K562 (cell line): ENCODE data around the gene TRAF3IP1. TPM values are rescaled to one million over a fixed set of nuclear protein-coding genes. Genes with fewer than 3 reads are reported as not detected.

Experiments used
- ATAC-seq: fragments of 200-7000 bp; cut with Tn5 transposase; 3 replicates; pipeline ENCODE4 v1.9.1; 2020; ENCODE audit warnings: moderate library complexity
- BruUV-seq: library from RNA; stranded (reverse); fragments of 400-500 nt; replicated peaks from 2 replicates; lab custom pipeline; 2021; lab: Mats Ljungman, UMichigan
- CTCF ChIA-PET: fragments of 300-600 bp; formaldehyde crosslinking; extraction: SDS; loops from one replicate; lab custom pipeline; 2021; ENCODE audit warnings: low intra/inter-chr PET ratio; lab: Yijun Ruan, JAX
- POLR2A ChIA-PET: fragments of 300-600, 350-650 bp; sonication (Branson Sonifier 250); formaldehyde crosslinking; extraction: SDS; loops from one replicate; lab custom pipeline; 2021; ENCODE audit warnings: antibody characterized with exemption, inconsistent platforms; lab: Yijun Ruan, JAX
- DNase-seq, 4 experiments: peaks; one replicate each; pipeline versions ENCODE4 v3.0.0 to v3.0.0-alpha.2; 2011 to 2018; ENCODE audit warnings: low spot score in 3 of 4, mixed read lengths in 3 of 4; ENCODE audit errors: extremely low read depth in 1 of 4
- FAIRE-seq: peaks from 2 replicates; lab custom pipeline; 2011; peaks lifted over from hg19 to GRCh38; lab: Jason Lieb, UNC
- H2AFZ ChIP-seq: 2 replicates; pipeline ENCODE4 v1.6.0; 2011; ENCODE audit warnings: low read depth, low read length, control low read depth, inconsistent platforms
- H3K27ac ChIP-seq: fragments of 200-600 bp; 3 replicates; pipeline ENCODE4 v1.8.0; 2011; ENCODE audit warnings: low read depth, mild to moderate bottlenecking, control low read depth, inconsistent platforms, low read length, moderate library complexity, mixed read lengths; ENCODE audit errors: extremely low read depth
- H3K27me3 ChIP-seq, 2 experiments: fragments of 300-600 bp in 1 of 2; 2 replicates in 1 of 2; 3 replicates in 1 of 2; pipeline versions ENCODE4 v1.6.0 to v1.8.0; 2011; ENCODE audit warnings: inconsistent platforms in 2 of 2, low read length in 2 of 2, mild to moderate bottlenecking in 1 of 2, mixed read lengths in 1 of 2, moderate library complexity in 1 of 2; ENCODE audit not compliant: control insufficient read depth in 2 of 2, insufficient read depth in 2 of 2
- H3K36me3 ChIP-seq: fragments of 300-600 bp; 3 replicates; pipeline ENCODE4 v1.8.0; 2011; ENCODE audit warnings: mild to moderate bottlenecking, low read length, inconsistent platforms; ENCODE audit not compliant: control insufficient read depth, insufficient read depth
- H3K4me1 ChIP-seq, 2 experiments: fragments of 200-600 bp in 1 of 2; replicated peaks in 1 of 2; 2 replicates in 1 of 2; 3 replicates in 1 of 2; pipeline versions ENCODE4 v1.5.1 to v1.8.0; 2011; ENCODE audit warnings: inconsistent platforms in 2 of 2, low read length in 2 of 2, mild to moderate bottlenecking in 1 of 2, mixed read lengths in 1 of 2, moderate library complexity in 1 of 2; ENCODE audit not compliant: control insufficient read depth in 2 of 2, insufficient read depth in 2 of 2
- H3K4me2 ChIP-seq: 2 replicates; pipeline ENCODE4 v1.6.1; 2011; ENCODE audit warnings: low read length, control low read depth, inconsistent platforms, mixed read lengths; ENCODE audit not compliant: insufficient read depth
- H3K4me3 ChIP-seq: fragments of 200-600 bp; sonication (generic), shearing (Covaris generic); 2 replicates; pipeline ENCODE4 v1.5.1; 2016; ENCODE audit warnings: control low read depth, inconsistent platforms
- H3K79me2 ChIP-seq: fragments of 200-600 bp; 3 replicates; pipeline ENCODE4 v1.8.0; 2011; ENCODE audit warnings: low read length, inconsistent platforms; ENCODE audit not compliant: control insufficient read depth, insufficient read depth
- H3K9ac ChIP-seq, 2 experiments: 2 replicates each; pipeline versions ENCODE4 v1.6.0 to v1.6.1; 2011; ENCODE audit warnings: low read depth in 2 of 2, low read length in 2 of 2, control low read depth in 1 of 2, inconsistent platforms in 1 of 2, mild to moderate bottlenecking in 1 of 2, mixed read lengths in 1 of 2; ENCODE audit not compliant: insufficient read depth in 1 of 2
- H3K9me1 ChIP-seq: one replicate; pipeline ENCODE4 v1.6.0; 2011; ENCODE audit warnings: inconsistent platforms, mild to moderate bottlenecking, low read length, moderate library complexity; ENCODE audit not compliant: control insufficient read depth, insufficient read depth
- H3K9me3 ChIP-seq: replicated peaks from 2 replicates; pipeline ENCODE4 v1.5.1; 2011; ENCODE audit warnings: low read depth, low read length, inconsistent platforms; ENCODE audit not compliant: control insufficient read depth, insufficient read depth
- H4K20me1 ChIP-seq: replicated peaks from 2 replicates; pipeline ENCODE4 v1.6.1; 2011; ENCODE audit warnings: low read length, inconsistent platforms, mixed read lengths; ENCODE audit not compliant: control insufficient read depth, insufficient read depth
- C11orf30 ChIP-seq: fragments of 450-650 bp; IDR thresholded peaks from 2 replicates; pipeline ENCODE4 v1.6.1; 2016; ENCODE audit warnings: low read depth, mild to moderate bottlenecking
- CBX2 ChIP-seq: fragments of 200-600 bp; sonication (generic); IDR thresholded peaks from one replicate; pipeline ENCODE4 v1.6.1; 2012; ENCODE audit warnings: mild to moderate bottlenecking, low read length, inconsistent platforms; ENCODE audit not compliant: insufficient read depth, poor library complexity, severe bottlenecking
- ELF1 ChIP-seq: fragments of 200-800 bp; sonication (Bioruptor generic); IDR thresholded peaks from 2 replicates; pipeline ENCODE4 v1.6.1; 2016; ENCODE audit warnings: missing genetic modification characterization, missing compliant biosample characterization
- GABPA ChIP-seq: fragments of 200-800 bp; sonication (Bioruptor generic); conservative IDR thresholded peaks from 2 replicates; pipeline ENCODE4 v1.6.1; 2016; ENCODE audit warnings: low read depth, missing genetic modification characterization, missing compliant biosample characterization
- ILK ChIP-seq: fragments of 450-650 bp; IDR thresholded peaks from 2 replicates; pipeline ENCODE4 v1.6.1; 2016; ENCODE audit warnings: missing genetic modification characterization, low read depth, mild to moderate bottlenecking, missing compliant biosample characterization, moderate library complexity, borderline replicate concordance
- PHB2 ChIP-seq: fragments of 450-650 bp; IDR thresholded peaks from 2 replicates; pipeline ENCODE4 v1.6.1; 2017; ENCODE audit warnings: low read depth
- POLR2G ChIP-seq: fragments of 200-400 bp; formaldehyde crosslinking; IDR thresholded peaks from 2 replicates; pipeline ENCODE4 v1.6.1; 2017; ENCODE audit warnings: low read depth, mild to moderate bottlenecking, antibody characterized with exemption, low read length, moderate library complexity
- SOX6 ChIP-seq: fragments of 450-650 bp; IDR thresholded peaks from 2 replicates; pipeline ENCODE4 v1.6.1; 2014; ENCODE audit warnings: mild to moderate bottlenecking
- TAL1 ChIP-seq: fragments of 450-650 bp; IDR thresholded peaks from 2 replicates; pipeline ENCODE4 v1.6.1; 2016; ENCODE audit warnings: mild to moderate bottlenecking
- TCF3 ChIP-seq: sonication (generic); formaldehyde crosslinking; IDR thresholded peaks from 2 replicates; pipeline ENCODE4 v1.4.0; 2020; ENCODE audit warnings: mild to moderate bottlenecking, missing genetic modification reagents
- TSHZ1 ChIP-seq: fragments of 250-450 bp; sonication (Bioruptor Pico); IDR thresholded peaks from 2 replicates; pipeline ENCODE4 v1.4.0; 2020; ENCODE audit warnings: mild to moderate bottlenecking, moderate library complexity
- ZBED1 ChIP-seq: IDR thresholded peaks from 2 replicates; pipeline ENCODE4 v1.6.1; 2014
- ZNF347 ChIP-seq: fragments of 450-650 bp; formaldehyde crosslinking; IDR thresholded peaks from 2 replicates; pipeline ENCODE4 v1.4.0; 2020; ENCODE audit warnings: low read depth, mild to moderate bottlenecking, moderate library complexity
- ZNF507 ChIP-seq: conservative IDR thresholded peaks from 2 replicates; pipeline ENCODE4 v1.6.1; 2017; ENCODE audit warnings: missing genetic modification characterization, missing compliant biosample characterization
- ZNF584 ChIP-seq: fragments of 200-800 bp; sonication (Bioruptor generic); IDR thresholded peaks from 2 replicates; pipeline ENCODE4 v1.6.1; 2016; ENCODE audit warnings: low read depth, mild to moderate bottlenecking, missing genetic modification characterization, missing compliant biosample characterization
- ZNF586 ChIP-seq: fragments of 450-650 bp; formaldehyde crosslinking; conservative IDR thresholded peaks from 2 replicates; pipeline ENCODE4 v1.4.0; 2020; ENCODE audit warnings: mild to moderate bottlenecking, moderate library complexity
- ZNF707 ChIP-seq: fragments of 250-450 bp; sonication (Bioruptor Pico); conservative IDR thresholded peaks from 2 replicates; pipeline ENCODE4 v1.8.0; 2022; ENCODE audit warnings: inconsistent platforms, mild to moderate bottlenecking, moderate library complexity
- WGBS: fragments of 100-300 bp; shearing (Covaris generic); methylation state at CpG from one replicate; pipeline ENCODE4 v1.1.6; 2016; ENCODE audit warnings: low coverage, mixed read lengths; ENCODE audit not compliant: insufficient coverage; ENCODE audit errors: missing lambda C conversion rate; 5-methylcytosine and 5-hydroxymethylcytosine counted together
- in situ Hi-C: fragments of 300-500 bp; cut with MboI; formaldehyde crosslinking; loops from 4 replicates; pipeline ENCODE4 v1.15.0; 2018; ENCODE audit warnings: inconsistent platforms, mixed read lengths
- intact Hi-C: fragments of 100-400 bp; cut with micrococcal nuclease; formaldehyde crosslinking; loops from 2 replicates; pipeline ENCODE4 v1.14.2; 2022
- polyA plus RNA-seq, 8 experiments: library from polyadenylated mRNA; depleted of rRNA in 4 of 8; stranded (reverse) in 5 of 8; unstranded in 3 of 8; fragments of >200 nt; fragmentation: Nextera tagmentation in 2 of 8; fragmentation: Illumina TruSeq in 1 of 8; extraction: Ambion mirVana in 2 of 8; extraction: Trizol in 1 of 8; gene quantifications; 2 replicates each; pipeline versions ENCODE4 v1.2.1 to v1.2.3, GENCODE V29; 2011 to 2014; ENCODE audit warnings: inconsistent platforms in 1 of 8, missing spikeins in 1 of 8
- total RNA-seq, 7 experiments: library from RNA; depleted of rRNA in 6 of 7; stranded (reverse); fragments of >200 nt in 6 of 7; fragmentation: Illumina TruSeq in 2 of 7; extraction: Trizol in 2 of 7; gene quantifications; 2 replicates each; pipeline versions ENCODE4 v1.2.1 to v1.2.3, GENCODE V29; 2011 to 2021; ENCODE audit warnings: low replicate concordance in 1 of 7

TRAF3IP1 gene
- total and polyA plus RNA-seq, 9 of the 15 experiments (the other 6 are each of a cell fraction or from before 2014, with no cell fraction given) = 1.3 to 7.4 (median 3.4) TPM

GRCh38 chr2:238382381-238382781, 62.1 kb downstream of the TRAF3IP1 start:
- in situ Hi-C loops = no loop called here
- WGBS = 58% methylated on average over 4 of the region's 5 CpGs

More at GRCh38 chr2:238382381-238382781, 62.1 kb downstream of the TRAF3IP1 start:
- no TSS peak for BruUV-seq
- no peaks in the 10 kb centered on the region for H3K27me3 ChIP-seq
- H3K9me1 ChIP-seq = no peaks in the 10 kb centered on the region
- POLR2A ChIA-PET = interaction anchor here (0.5 kb wide), 1 partner anchor 113 kb away, joined by 3 read pairs; no protein-coding TSS in a partner anchor
- H3K9ac ChIP-seq = no peak overlapping the region
- intact Hi-C loops = no loop called here
- no peak overlapping the region for H3K4me2 ChIP-seq
- ATAC-seq = no peak
- H3K4me1 ChIP-seq = peaks cover 6 to 9% of the 10 kb centered on the region in 2 experiments; a peak in 4 of 5 replicates
- TF ChIP-seq TSHZ1 (no peak), ZNF586 (CRISPR knock-in tag) (no peak), PHB2 (no peak), ZNF584 (no peak), C11orf30 (no peak), ZNF507 (tag) (no peak), TAL1 (no peak), CBX2 (no peak), ZBED1 (no peak), ZNF347 (CRISPR knock-in tag) (no peak), TCF3 (CRISPR knock-in tag) (no peak), SOX6 (no peak), ZNF707 (CRISPR knock-in tag) (no peak), GABPA (tag) (no peak), ILK (no peak), ELF1 (tag) (no peak), POLR2G (no peak)
- H3K79me2 ChIP-seq = no peaks in the 10 kb centered on the region
- H3K9me3 ChIP-seq = no peaks in the 10 kb centered on the region
- DNase-seq = no peak
- no peak for FAIRE-seq
- H3K4me3 ChIP-seq = no peak overlapping the region
- no peaks in the 10 kb centered on the region for H4K20me1 ChIP-seq
- H3K36me3 ChIP-seq = no peaks in the 10 kb centered on the region
- CTCF ChIA-PET = no interaction called here
- H3K27ac ChIP-seq = no peak overlapping the region
- H2AFZ ChIP-seq = no peak overlapping the region
